ENCODE results near the gene TSPAN14. TPM values are rescaled to one million over a fixed set of nuclear protein-coding genes. Genes with fewer than 3 reads are reported as not detected.

Gene TSPAN14
- polyA plus RNA-seq, 3 donors: 123 to 160 (median 146) TPM

- WGBS (ENCODE audit: insufficient coverage): 53% methylated on average over 3 of the region's 4 CpGs
- peak overlapping the region; percentile 73 for H3K4me2 ChIP-seq (replicated peaks; ENCODE audit: extremely low read depth, low read length, poor library complexity, severe bottlenecking)
- H3K9me3 ChIP-seq (replicated peaks in 1 of 2; ENCODE audit: control insufficient read depth in 1 of 2, insufficient read depth in 1 of 2, low read length in 2 of 2): no peaks in the 10 kb centered on the region
- peak overlapping the region; percentile 84 to 90 for H3K27ac ChIP-seq (ENCODE audit: low read depth in 1 of 2, low read length in 2 of 2)
- peaks cover 20 to 33% of the 10 kb centered on the region in 2 donors for H3K36me3 ChIP-seq (replicated peaks in 1 of 2; ENCODE audit: control insufficient read depth in 1 of 2, insufficient read depth in 2 of 2, low read length in 2 of 2)
- peaks cover 0 to 12% (median 0%) of the 10 kb centered on the region in 7 donors for H3K9me3 Mint-ChIP-seq
- peaks cover 100% of the 10 kb centered on the region for H3K79me2 ChIP-seq (ENCODE audit: insufficient read depth, low read length)
- peaks cover 0 to 5% (median 0%) of the 10 kb centered on the region in 3 donors for H3K27me3 Mint-ChIP-seq (ENCODE audit: low read depth in 3 of 3)
- H3K4me3 Mint-ChIP-seq: peak overlapping the region; percentile 56 to 80
- intact Hi-C loops (cut with micrococcal nuclease): loop anchor here (2.0 kb wide), 2 partner anchors 13 to 17 kb away; no protein-coding TSS in a partner anchor
- no peak overlapping the region for H2AFZ ChIP-seq (ENCODE audit: insufficient read depth, low read depth, low read length, poor library complexity, severe bottlenecking)
- peak overlapping the region in 1 of 3 experiments; percentile 66 for H3K4me3 ChIP-seq (replicated peaks in 1 of 3; ENCODE audit: low read depth in 2 of 3, low read length in 3 of 3)
- H3K4me1 ChIP-seq (ENCODE audit: control insufficient read depth in 1 of 2, insufficient read depth in 2 of 2, low read length in 2 of 2): peaks cover 98 to 100% of the 10 kb centered on the region in 2 donors
- H3K36me3 Mint-ChIP-seq: peaks cover 47 to 57% of the 10 kb centered on the region in 2 donors
- no peak for TF ChIP-seq CTCF (IDR thresholded peaks at IDR 0.05)
- H3K27ac Mint-ChIP-seq: peak overlapping the region; percentile 91 to 98 (median 95)
- peak overlapping the region; percentile 48 for H3K9ac ChIP-seq (ENCODE audit: insufficient read depth, low read length, poor library complexity, severe bottlenecking)
- H3K4me1 Mint-ChIP-seq: peaks cover 95% of the 10 kb centered on the region
- peaks cover 96% of the 10 kb centered on the region for H4K20me1 ChIP-seq (ENCODE audit: insufficient read depth, low read length)
- DNase-seq: no peak
- no peaks in the 10 kb centered on the region for H3K27me3 ChIP-seq (ENCODE audit: control insufficient read depth in 2 of 2, insufficient read depth in 2 of 2, low read length in 2 of 2)
Observed at GRCh38 chr10:80487421-80487785, 33.3 kb downstream of the TSPAN14 start.

GRCh38 chr10:80487791-80488538 lies 33.9 kb downstream of the TSPAN14 start:
- intact Hi-C loops (cut with micrococcal nuclease): loop anchor here (2.0 kb wide), 2 partner anchors 13 to 17 kb away; no protein-coding TSS in a partner anchor
- H3K4me1 Mint-ChIP-seq: peaks cover 98% of the 10 kb centered on the region
- H3K79me2 ChIP-seq (ENCODE audit: insufficient read depth, low read length): peaks cover 100% of the 10 kb centered on the region
- H3K9me3 Mint-ChIP-seq: peaks cover 0 to 12% (median 0%) of the 10 kb centered on the region in 7 donors
- 20% methylated on average over 9 of the region's 14 CpGs for WGBS (ENCODE audit: insufficient coverage)
- no peaks in the 10 kb centered on the region for H3K9me3 ChIP-seq (replicated peaks in 1 of 2; ENCODE audit: control insufficient read depth in 1 of 2, insufficient read depth in 1 of 2, low read length in 2 of 2)
- H3K9ac ChIP-seq (ENCODE audit: insufficient read depth, low read length, poor library complexity, severe bottlenecking): peak overlapping the region; percentile 48
- peaks cover 0 to 5% (median 0%) of the 10 kb centered on the region in 3 donors for H3K27me3 Mint-ChIP-seq (ENCODE audit: low read depth in 3 of 3)
- H4K20me1 ChIP-seq (ENCODE audit: insufficient read depth, low read length): peaks cover 90% of the 10 kb centered on the region
- H3K4me3 Mint-ChIP-seq: peak overlapping the region; percentile 56 to 80
- TF ChIP-seq CTCF (IDR thresholded peaks at IDR 0.05): no peak
- H3K4me2 ChIP-seq (replicated peaks; ENCODE audit: extremely low read depth, low read length, poor library complexity, severe bottlenecking): peak overlapping the region; percentile 73
- H3K27me3 ChIP-seq (ENCODE audit: control insufficient read depth in 2 of 2, insufficient read depth in 2 of 2, low read length in 2 of 2): no peaks in the 10 kb centered on the region
- H3K36me3 Mint-ChIP-seq: peaks cover 50 to 59% of the 10 kb centered on the region in 2 donors
- H3K4me3 ChIP-seq (replicated peaks in 1 of 3; ENCODE audit: low read depth in 2 of 3, low read length in 3 of 3): peak overlapping the region in 1 of 3 experiments; percentile 66
- peak overlapping the region; percentile 91 to 98 (median 95) for H3K27ac Mint-ChIP-seq
- peak; percentile 78 to 85 (median 82) for DNase-seq
- peaks cover 100% of the 10 kb centered on the region in 2 donors for H3K4me1 ChIP-seq (ENCODE audit: control insufficient read depth in 1 of 2, insufficient read depth in 2 of 2, low read length in 2 of 2)
- peaks cover 20 to 29% of the 10 kb centered on the region in 2 donors for H3K36me3 ChIP-seq (replicated peaks in 1 of 2; ENCODE audit: control insufficient read depth in 1 of 2, insufficient read depth in 2 of 2, low read length in 2 of 2)
- H2AFZ ChIP-seq (ENCODE audit: insufficient read depth, low read depth, low read length, poor library complexity, severe bottlenecking): no peak overlapping the region
- H3K27ac ChIP-seq (ENCODE audit: low read depth in 1 of 2, low read length in 2 of 2): peak overlapping the region; percentile 84 to 90

Measured in CD14-positive monocyte (primary cell).